HepG2 (cell line): ENCODE measurements around the gene ANKRD29. TPM values are rescaled to one million over a fixed set of nuclear protein-coding genes. Genes with fewer than 3 reads are reported as not detected.

Experiments used
- ARID2 ChIP-seq: sonication (generic); formaldehyde crosslinking; IDR thresholded peaks from 2 replicates; pipeline ENCODE4 v1.8.1; 2022; ENCODE audit warnings: mild to moderate bottlenecking, missing genetic modification reagents, borderline replicate concordance
- FOXA1 ChIP-seq, 2 experiments: fragments of 450-650 bp in 1 of 2; sonication (generic) in 1 of 2; formaldehyde crosslinking in 1 of 2; IDR thresholded peaks; 2 replicates each; pipeline versions ENCODE4 v1.4.0 to v1.6.1; 2016 to 2020; ENCODE audit warnings: missing genetic modification reagents in 1 of 2
- FOXM1 ChIP-seq: sonication (generic); formaldehyde crosslinking; IDR thresholded peaks from 2 replicates; pipeline ENCODE4 v1.5.0; 2020; ENCODE audit warnings: missing genetic modification reagents
- GATAD2A ChIP-seq: IDR thresholded peaks from 2 replicates; pipeline ENCODE4 v1.6.1; 2016
- GPBP1L1 ChIP-seq: sonication (generic); formaldehyde crosslinking; IDR thresholded peaks from 2 replicates; pipeline ENCODE4 v1.5.0; 2020; ENCODE audit warnings: mild to moderate bottlenecking, missing genetic modification reagents
- HDAC2 ChIP-seq: sonication (generic); formaldehyde crosslinking; IDR thresholded peaks from 2 replicates; pipeline ENCODE4 v1.4.0; 2020; ENCODE audit warnings: missing genetic modification reagents
- HOXA3 ChIP-seq: sonication (generic); formaldehyde crosslinking; IDR thresholded peaks from 2 replicates; pipeline ENCODE4 v1.5.0; 2020; ENCODE audit warnings: missing genetic modification reagents
- IRF2 ChIP-seq: IDR thresholded peaks from 2 replicates; pipeline ENCODE4 v1.6.1; 2018; ENCODE audit warnings: missing genetic modification reagents, missing compliant biosample characterization
- KLF16 ChIP-seq, 2 experiments: sonication (generic) in 1 of 2; formaldehyde crosslinking in 1 of 2; IDR thresholded peaks; 2 replicates each; pipeline versions ENCODE4 v1.6.1 to v1.8.0; 2016 to 2023; ENCODE audit warnings: missing genetic modification reagents in 2 of 2, missing compliant biosample characterization in 1 of 2
- MIXL1 ChIP-seq: IDR thresholded peaks from 2 replicates; pipeline ENCODE4 v1.6.1; 2016
- NCOA2 ChIP-seq: sonication (generic); formaldehyde crosslinking; IDR thresholded peaks from 2 replicates; pipeline ENCODE4 v1.8.0; 2022; ENCODE audit warnings: inconsistent platforms
- NCOR1 ChIP-seq: fragments of 200-600 bp; sonication (generic); IDR thresholded peaks from 2 replicates; pipeline ENCODE4 v1.7.0; 2017; ENCODE audit warnings: antibody characterized with exemption, low read length, borderline replicate concordance
- POGZ ChIP-seq: sonication (generic); formaldehyde crosslinking; IDR thresholded peaks from 2 replicates; pipeline ENCODE4 v1.4.0; 2020; ENCODE audit warnings: mild to moderate bottlenecking, missing genetic modification reagents
- RBM39 ChIP-seq: fragments of 200-400 bp; formaldehyde crosslinking; IDR thresholded peaks from one replicate; pipeline ENCODE4 v1.6.1; 2018; ENCODE audit warnings: antibody characterized with exemption, mild to moderate bottlenecking, low read depth, low read length; ENCODE audit not compliant: poor library complexity, severe bottlenecking
- SAP130 ChIP-seq: IDR thresholded peaks from 2 replicates; pipeline ENCODE4 v1.6.1; 2016; ENCODE audit warnings: low read depth
- SP5 ChIP-seq: IDR thresholded peaks from 2 replicates; pipeline ENCODE4 v1.6.1; 2016; ENCODE audit warnings: low read depth, borderline replicate concordance
- TBX3 ChIP-seq: fragments of 450-650 bp; IDR thresholded peaks from 2 replicates; pipeline ENCODE4 v1.6.1; 2017; ENCODE audit warnings: antibody characterized with exemption, mild to moderate bottlenecking, inconsistent platforms, borderline replicate concordance
- TCF7 ChIP-seq: sonication (generic); IDR thresholded peaks from 2 replicates; pipeline ENCODE4 v1.6.1; 2016; ENCODE audit warnings: antibody characterized with exemption, low read depth
- TEAD3 ChIP-seq: optimal IDR thresholded peaks from 2 replicates; pipeline ENCODE3; 2016; ENCODE audit warnings: borderline replicate concordance
- TFAP4 ChIP-seq: sonication (generic); IDR thresholded peaks from 2 replicates; pipeline ENCODE4 v1.6.1; 2016; ENCODE audit warnings: low read depth, borderline replicate concordance
- ZMYM4 ChIP-seq: sonication (generic); formaldehyde crosslinking; IDR thresholded peaks from 2 replicates; pipeline ENCODE4 v1.8.1; 2023; ENCODE audit warnings: mild to moderate bottlenecking, missing genetic modification reagents
- ZNF12 ChIP-seq: sonication (generic); formaldehyde crosslinking; IDR thresholded peaks from 2 replicates; pipeline ENCODE4 v1.5.0; 2020; ENCODE audit warnings: missing genetic modification reagents
- ZNF225 ChIP-seq: sonication (generic); formaldehyde crosslinking; IDR thresholded peaks from 2 replicates; pipeline ENCODE4 v1.4.0; 2020; ENCODE audit warnings: mild to moderate bottlenecking, missing genetic modification reagents
- ZNF232 ChIP-seq: sonication (generic); formaldehyde crosslinking; IDR thresholded peaks from 2 replicates; pipeline ENCODE4 v1.4.0; 2020; ENCODE audit warnings: missing genetic modification reagents, borderline replicate concordance
- ZNF619 ChIP-seq: sonication (generic); formaldehyde crosslinking; IDR thresholded peaks from 2 replicates; pipeline ENCODE4 v1.4.0; 2020; ENCODE audit warnings: mild to moderate bottlenecking, missing genetic modification reagents
- polyA plus RNA-seq, 8 experiments: library from polyadenylated mRNA; depleted of rRNA in 3 of 8; stranded (reverse) in 7 of 8; unstranded in 1 of 8; fragments of >200 nt; fragmentation: Illumina TruSeq in 4 of 8; extraction: Trizol in 4 of 8; gene quantifications; 2 replicates each; pipeline versions ENCODE4 v1.2.1 to v1.2.3, GENCODE V29; 2011 to 2016; ENCODE audit warnings: low read depth in 4 of 8, missing spikeins in 1 of 8, mixed read lengths in 1 of 8; ENCODE audit not compliant: insufficient read depth in 1 of 8
- total RNA-seq, 5 experiments: library from RNA; depleted of rRNA; stranded (reverse); fragments of >200 nt; fragmentation: Illumina TruSeq; extraction: Trizol; gene quantifications; 2 replicates each; pipeline ENCODE4 v1.2.3, GENCODE V29; 2016; ENCODE audit warnings: low read depth in 1 of 5
- TF ChIP-seq, protein P1 (sequence below): sonication (generic); formaldehyde crosslinking; IDR thresholded peaks from 2 replicates; pipeline ENCODE4 v1.4.0; 2020; ENCODE audit warnings: missing genetic modification reagents
- TF ChIP-seq, protein P2 (sequence below): sonication (generic); formaldehyde crosslinking; IDR thresholded peaks from 2 replicates; pipeline ENCODE4 v1.9.0; 2022; ENCODE audit warnings: low read depth, missing genetic modification reagents

The ANKRD29 gene
- total and polyA plus RNA-seq, 2 of the 13 experiments (the other 11 are each of a cell fraction or from before 2014, with no cell fraction given): not detected

DNA sequence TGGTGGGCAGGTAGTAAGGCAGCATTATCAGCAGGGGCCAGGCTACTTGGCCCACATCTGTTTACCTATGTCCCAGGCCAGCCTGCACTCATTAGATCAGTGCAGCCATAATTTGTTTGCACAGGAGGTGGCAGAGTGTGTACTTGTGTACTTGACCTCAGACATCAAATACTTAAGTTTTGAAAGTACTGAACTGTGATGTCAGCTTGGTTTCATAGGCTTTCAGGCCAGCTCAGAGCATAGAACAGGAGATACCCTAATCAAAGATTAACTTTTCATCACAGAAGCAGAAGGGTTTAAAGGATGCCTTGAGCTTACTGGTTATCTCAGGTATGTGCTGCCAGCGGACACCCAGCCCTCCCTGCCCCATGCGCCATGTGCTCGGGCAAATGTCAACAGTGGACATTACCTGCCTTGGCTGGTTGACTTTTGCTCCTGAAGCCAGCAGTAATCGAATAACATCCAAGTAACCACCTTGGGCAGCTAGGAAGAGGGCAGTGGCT is 33.2 kb downstream of the ANKRD29 start (continued):
- peak; percentile 31; the same call in 1 of the 2 replicates for TF ChIP-seq TFAP4
- no peak for TF ChIP-seq GPBP1L1 (CRISPR knock-in tag)
- TF ChIP-seq POGZ (CRISPR knock-in tag): 0 out of 2 replicates have a peak, but pooled peaks have one; percentile 27
- peak; percentile 80 for TF ChIP-seq TCF7
- peak; percentile 55 for TF ChIP-seq ZMYM4 (CRISPR knock-in tag)
- 0 out of 2 replicates have a peak, but pooled peaks have one; percentile 21 for TF ChIP-seq IRF2 (CRISPR knock-in tag)
- TF ChIP-seq SP5 (CRISPR knock-in tag): peak; percentile 24; the same call in 1 of the 2 replicates
- no peak for TF ChIP-seq RBM39
- TF ChIP-seq HOXA3: peak; percentile 12; the same call in 1 of the 2 replicates
- no peak for TF ChIP-seq ZNF232
- TF ChIP-seq, protein P1, sequence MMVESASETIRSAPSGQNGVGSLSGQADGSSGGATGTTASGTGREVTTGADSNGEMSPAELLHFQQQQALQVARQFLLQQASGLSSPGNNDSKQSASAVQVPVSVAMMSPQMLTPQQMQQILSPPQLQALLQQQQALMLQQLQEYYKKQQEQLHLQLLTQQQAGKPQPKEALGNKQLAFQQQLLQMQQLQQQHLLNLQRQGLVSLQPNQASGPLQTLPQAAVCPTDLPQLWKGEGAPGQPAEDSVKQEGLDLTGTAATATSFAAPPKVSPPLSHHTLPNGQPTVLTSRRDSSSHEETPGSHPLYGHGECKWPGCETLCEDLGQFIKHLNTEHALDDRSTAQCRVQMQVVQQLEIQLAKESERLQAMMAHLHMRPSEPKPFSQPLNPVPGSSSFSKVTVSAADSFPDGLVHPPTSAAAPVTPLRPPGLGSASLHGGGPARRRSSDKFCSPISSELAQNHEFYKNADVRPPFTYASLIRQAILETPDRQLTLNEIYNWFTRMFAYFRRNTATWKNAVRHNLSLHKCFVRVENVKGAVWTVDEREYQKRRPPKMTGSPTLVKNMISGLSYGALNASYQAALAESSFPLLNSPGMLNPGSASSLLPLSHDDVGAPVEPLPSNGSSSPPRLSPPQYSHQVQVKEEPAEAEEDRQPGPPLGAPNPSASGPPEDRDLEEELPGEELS: peak; percentile 88
- TF ChIP-seq, protein P2, sequence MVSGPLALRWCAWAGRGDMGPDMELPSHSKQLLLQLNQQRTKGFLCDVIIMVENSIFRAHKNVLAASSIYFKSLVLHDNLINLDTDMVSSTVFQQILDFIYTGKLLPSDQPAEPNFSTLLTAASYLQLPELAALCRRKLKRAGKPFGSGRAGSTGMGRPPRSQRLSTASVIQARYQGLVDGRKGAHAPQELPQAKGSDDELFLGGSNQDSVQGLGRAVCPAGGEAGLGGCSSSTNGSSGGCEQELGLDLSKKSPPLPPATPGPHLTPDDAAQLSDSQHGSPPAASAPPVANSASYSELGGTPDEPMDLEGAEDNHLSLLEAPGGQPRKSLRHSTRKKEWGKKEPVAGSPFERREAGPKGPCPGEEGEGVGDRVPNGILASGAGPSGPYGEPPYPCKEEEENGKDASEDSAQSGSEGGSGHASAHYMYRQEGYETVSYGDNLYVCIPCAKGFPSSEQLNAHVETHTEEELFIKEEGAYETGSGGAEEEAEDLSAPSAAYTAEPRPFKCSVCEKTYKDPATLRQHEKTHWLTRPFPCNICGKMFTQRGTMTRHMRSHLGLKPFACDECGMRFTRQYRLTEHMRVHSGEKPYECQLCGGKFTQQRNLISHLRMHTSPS: peak; percentile 80
- 0 out of 4 replicates have a peak, but pooled peaks of 1 of the 2 experiments have one; percentile 38 for TF ChIP-seq KLF16 (CRISPR knock-in tag; IDR thresholded peaks at IDR 0.05)
- TF ChIP-seq TEAD3 (CRISPR knock-in tag): peak; percentile 59
- peak; percentile 71 for TF ChIP-seq NCOA2 (CRISPR knock-in tag)
- 0 out of 2 replicates have a peak, but pooled peaks have one; percentile 16 for TF ChIP-seq ZNF12 (CRISPR knock-in tag)
- TF ChIP-seq ZNF225: no peak
- TF ChIP-seq SAP130 (CRISPR knock-in tag): peak; percentile 64
- peak; percentile 79 for TF ChIP-seq GATAD2A (CRISPR knock-in tag)
- TF ChIP-seq TBX3: peak; percentile 97
- TF ChIP-seq FOXA1 (IDR thresholded peaks at IDR 0.05): peak; percentile 62; the same call in 1 of the 2 replicates
- peak; percentile 92 for TF ChIP-seq FOXA1 (CRISPR knock-in tag; IDR thresholded peaks at IDR 0.05)
- no peak for TF ChIP-seq ARID2 (CRISPR knock-in tag)
- peak; percentile 71; the same call in 1 of the 2 replicates for TF ChIP-seq NCOR1
- peak; percentile 82 for TF ChIP-seq HDAC2 (CRISPR knock-in tag)
- TF ChIP-seq MIXL1: peak; percentile 53; the same call in 1 of the 2 replicates
- 0 out of 2 replicates have a peak, but pooled peaks have one; percentile 47 for TF ChIP-seq FOXM1 (CRISPR knock-in tag)
- no peak for TF ChIP-seq ZNF619 (CRISPR knock-in tag)
